Measurements from ENCODE around the gene CRACR2A.

CRACR2A gene

GRCh38 chr12:3611860-3612703 is 140.8 kb downstream of the CRACR2A start:
- peak; percentile 17 for DNase-seq

- no peak for DNase-seq
Measured at GRCh38 chr12:3607821-3608220, 145.1 kb downstream of the CRACR2A start.

- DNase-seq, result no peak
Measured at GRCh38 chr12:3607039-3607720, 145.7 kb downstream of the CRACR2A start.

- DNase-seq, result no peak
Measured at GRCh38 chr12:3606128-3606527, 146.8 kb downstream of the CRACR2A start.

DNA sequence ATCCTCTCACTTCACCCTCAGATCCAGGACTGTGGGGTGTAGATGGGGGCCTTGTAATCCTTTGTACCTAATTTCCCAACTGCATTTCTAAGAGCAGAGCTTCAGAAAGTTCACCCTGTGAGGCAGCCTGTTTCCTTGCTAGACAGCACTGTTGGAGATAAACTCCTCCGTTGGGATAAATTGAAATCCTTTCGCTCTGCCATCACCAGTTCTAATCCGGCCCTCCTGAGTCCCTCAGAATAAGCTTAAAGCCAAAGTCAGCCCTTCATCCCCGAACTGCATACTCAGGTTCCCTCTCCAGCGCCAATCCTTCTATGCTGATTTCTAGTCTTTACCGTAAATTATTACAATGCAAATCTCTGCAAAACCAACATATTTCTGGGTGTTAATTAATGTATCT is 147.2 kb downstream of the CRACR2A start:
- DNase-seq, result no peak

GRCh38 chr12:3604748-3605586 is 147.9 kb downstream of the CRACR2A start:
- DNase-seq, result peak; percentile 39

DNA sequence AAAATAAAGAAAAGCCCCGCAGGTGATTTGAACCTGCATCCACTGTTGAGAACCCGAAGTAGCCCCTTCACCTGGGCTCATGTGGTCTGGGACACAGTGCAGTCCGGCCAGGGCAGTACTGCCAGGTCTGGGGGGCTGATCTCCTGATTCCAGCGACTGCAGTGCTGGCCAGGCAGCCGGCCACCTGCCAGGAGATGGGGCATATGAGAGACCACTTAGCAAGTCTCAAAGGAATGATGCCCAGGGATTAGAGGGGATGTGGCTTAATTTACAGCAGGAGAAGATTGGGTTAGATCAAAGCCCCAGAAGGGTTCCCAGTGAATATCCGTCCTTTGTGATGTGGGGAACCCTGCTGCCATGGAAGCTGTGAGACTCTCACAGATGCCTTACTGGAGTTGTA is 148.6 kb downstream of the CRACR2A start:
- no peak for DNase-seq

DNA sequence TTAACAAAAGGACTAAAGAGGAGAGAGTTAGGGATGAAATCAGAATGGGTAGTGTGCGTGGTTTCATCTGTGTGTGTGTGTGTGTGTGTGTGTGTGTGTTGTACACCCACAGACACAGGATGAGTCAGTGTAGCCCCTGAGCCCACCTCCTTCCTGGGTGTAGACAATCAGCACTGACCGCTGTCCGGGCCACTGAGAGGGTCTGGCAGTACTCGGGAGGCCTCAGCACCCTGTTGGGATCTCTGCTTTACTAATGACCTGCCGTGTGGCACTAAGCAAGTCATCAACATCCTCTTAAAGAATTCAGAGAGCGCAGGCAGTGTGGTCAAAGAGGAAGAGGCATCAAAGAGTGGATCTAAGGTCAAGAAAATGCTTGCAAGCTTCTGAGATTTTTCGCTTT is 149.3 kb downstream of the CRACR2A start:
- DNase-seq, result no peak

- DNase-seq, result no peak
Measured at GRCh38 chr12:3602488-3602887, 150.4 kb downstream of the CRACR2A start.

GRCh38 chr12:3601461-3602150 is 151.3 kb downstream of the CRACR2A start:
- DNase-seq, result no peak

DNA sequence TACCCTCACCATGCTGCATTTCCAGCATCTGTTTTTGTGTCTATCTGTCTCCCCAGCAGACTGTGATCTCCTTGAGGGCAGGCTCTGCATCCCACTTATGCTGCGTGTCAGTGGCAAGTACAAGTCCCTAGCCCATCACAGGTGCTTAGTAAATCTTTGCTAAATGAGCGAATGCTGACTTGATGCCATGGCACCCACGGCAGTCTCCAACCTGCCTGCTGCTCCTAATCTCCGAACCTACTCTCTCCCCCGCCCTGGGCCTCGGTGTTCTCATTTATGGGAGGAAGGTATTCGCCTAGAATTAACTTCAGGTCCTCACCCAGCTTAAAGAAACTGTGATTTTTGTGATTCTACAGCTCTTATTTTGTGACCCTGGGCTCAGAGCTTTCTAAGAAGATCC is 152.0 kb downstream of the CRACR2A start:
- DNase-seq, result no peak

DNA sequence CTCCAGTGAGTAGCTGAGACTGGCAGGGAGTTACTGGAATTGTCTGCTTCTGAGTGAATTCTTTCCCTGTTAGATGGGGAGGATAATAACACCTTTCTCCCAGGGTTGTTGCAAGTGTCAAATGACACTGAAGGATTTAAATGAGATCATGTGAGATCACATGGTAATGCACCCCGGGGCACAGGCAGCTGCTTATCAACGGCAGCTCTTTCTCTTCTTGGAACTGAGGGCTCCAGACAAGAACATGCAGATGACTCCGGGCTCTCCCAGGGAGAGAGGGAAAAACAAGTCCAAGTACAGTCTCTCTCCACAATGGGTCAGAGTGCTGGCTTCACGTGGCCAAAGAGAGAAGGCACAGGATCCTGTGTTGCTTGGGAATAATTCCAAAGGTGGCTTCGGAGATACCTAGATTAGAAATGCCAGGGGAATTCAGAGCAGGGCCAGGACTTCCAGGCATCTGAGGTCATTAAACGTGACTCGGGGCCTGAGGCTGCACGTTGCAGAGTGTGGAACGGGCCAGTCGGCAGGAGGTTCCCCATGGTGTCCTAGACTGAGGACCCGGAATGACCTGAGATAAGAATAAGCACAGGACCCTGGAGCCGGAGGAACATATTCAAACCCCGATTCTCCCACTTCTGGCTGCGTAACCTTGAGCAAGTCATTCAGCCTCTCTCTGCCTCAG is 152.7 kb downstream of the CRACR2A start:
- DNase-seq, result no peak

- DNase-seq, result no peak
Measured at GRCh38 chr12:3598896-3599860, 153.7 kb downstream of the CRACR2A start.

DNA sequence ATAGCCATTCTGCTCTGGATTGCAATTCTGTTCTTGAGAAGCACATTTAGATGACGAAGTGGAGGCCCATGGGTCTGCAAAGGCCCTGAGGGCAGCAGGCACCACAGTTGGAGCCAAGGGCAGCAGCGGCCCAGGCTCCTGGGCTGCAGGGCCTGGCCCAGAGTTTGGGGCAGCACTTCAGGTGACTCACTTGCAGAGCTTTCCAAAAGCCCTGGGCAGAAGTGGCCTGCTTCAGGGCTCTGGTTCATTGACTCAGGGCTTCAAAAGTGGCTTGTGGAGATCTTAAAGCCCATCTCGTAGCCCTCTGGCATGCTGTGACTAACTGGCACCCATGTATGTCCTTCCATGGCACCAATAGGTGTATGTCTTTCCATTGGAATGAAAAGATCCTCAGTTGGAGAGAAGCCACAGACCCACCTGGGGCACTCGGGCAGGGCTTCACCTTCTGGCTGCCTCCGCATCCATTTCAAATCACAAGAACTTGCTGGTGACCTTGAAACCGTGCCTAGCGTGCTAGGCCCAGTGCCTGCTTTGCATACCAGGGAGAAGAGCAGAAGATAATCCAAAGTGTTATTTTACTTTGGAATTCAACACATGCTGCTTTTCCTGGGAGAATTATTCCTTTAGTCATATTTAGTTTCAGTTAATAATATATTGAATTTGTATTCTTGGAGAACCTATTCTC is 155.2 kb downstream of the CRACR2A start:
- no peak for DNase-seq

GRCh38 chr12:3596703-3597415 is 156.1 kb downstream of the CRACR2A start:
- DNase-seq, result no peak

DNA sequence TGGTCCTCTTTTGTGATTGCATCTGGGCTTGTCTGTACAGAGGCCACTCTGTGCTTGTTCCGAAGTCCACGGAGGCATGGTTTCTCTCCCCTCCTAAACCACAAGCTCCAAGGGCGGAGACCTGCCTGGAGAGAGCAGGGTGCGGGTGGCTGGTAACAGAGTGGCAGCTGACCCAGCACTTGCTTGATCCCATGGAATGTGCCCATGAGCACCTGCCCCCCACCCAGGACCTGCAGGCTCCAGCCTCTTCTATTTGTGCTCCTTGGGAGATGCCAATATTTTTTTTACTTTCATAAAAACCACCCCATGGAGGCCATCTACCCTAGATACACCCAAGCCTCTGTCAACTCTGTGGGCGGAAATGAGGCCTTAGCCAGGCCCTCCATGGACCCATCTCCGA is 157.2 kb downstream of the CRACR2A start:
- no peak for DNase-seq

DNA sequence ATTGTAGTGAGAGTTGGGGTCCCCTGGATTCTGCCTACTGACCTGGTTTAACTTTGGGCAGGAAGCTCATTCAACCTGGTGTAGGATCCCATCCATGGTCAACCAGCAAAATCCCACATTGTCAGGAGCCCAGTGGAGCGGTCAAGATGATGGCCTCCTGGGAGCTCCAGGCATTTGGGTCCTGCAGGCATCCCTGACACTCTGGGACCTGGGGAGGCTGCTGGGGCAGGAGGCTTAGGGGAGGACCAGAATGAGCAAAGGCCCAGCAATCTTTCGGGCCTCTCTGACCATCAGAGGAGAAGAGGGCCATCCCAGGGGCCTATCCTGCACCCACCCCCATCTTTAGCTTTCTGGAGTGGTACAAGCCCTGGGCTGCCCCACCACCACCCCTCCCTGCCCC is 157.9 kb downstream of the CRACR2A start:
- no peak for DNase-seq

DNA sequence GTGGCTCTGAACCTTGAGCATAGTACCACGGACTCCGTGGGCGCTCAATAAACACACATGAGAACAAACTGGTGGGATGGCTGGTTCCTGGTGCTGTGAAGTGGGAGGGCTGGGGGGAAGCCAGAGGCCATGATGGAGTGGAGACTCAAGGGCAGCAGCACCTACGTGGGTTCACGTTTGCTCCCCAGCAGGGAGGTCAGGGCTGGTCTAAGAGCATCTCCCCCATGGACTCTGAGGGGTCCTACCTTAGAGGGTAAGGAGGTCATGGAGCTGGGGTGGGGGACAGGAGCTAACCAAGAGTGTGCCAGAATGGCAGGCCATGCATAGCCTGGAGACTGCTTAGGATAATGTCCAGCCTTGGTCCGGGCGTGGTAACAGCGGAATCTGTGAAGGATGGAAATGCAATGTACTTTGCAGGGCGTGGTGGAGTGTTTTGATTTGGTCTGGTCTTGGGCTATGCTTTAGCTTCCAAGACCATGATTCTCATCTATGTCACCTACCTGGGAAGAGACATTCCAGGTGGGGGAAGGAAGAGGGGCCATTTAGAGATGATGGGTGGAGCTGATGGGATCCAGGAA is 158.9 kb downstream of the CRACR2A start:
- no peak for DNase-seq

Measured in NCI-H2029 treated with DMSO at 0.1 percent for 48 hours (cell line).